SK-N-SH treated with all-trans-retinoic acid at 6 μM for 48 hours (cell line): Measurements from ENCODE around the gene DDX31.
"Not testable (repeated sequence)": the region's sequence is repeated elsewhere in the genome, so short reads cannot be mapped to it uniquely, and the experiment has no call there.

Experiments
- ARNTL ChIP-seq: fragments of 450-650 bp; formaldehyde crosslinking; IDR thresholded peaks from 2 replicates; pipeline ENCODE4 v1.5.0; 2020; ENCODE audit warnings: low read depth, mild to moderate bottlenecking, moderate library complexity, borderline replicate concordance
- CREB5 ChIP-seq: fragments of 250-450 bp; sonication (Bioruptor Pico); IDR thresholded peaks from 2 replicates; pipeline ENCODE4 v1.5.1; 2020; ENCODE audit warnings: low read depth, mild to moderate bottlenecking, moderate library complexity
- OSR1 ChIP-seq: fragments of 250-450 bp; sonication (Bioruptor Pico); IDR thresholded peaks from 2 replicates; pipeline ENCODE4 v1.8.0; 2022; ENCODE audit warnings: moderate library complexity, mild to moderate bottlenecking, inconsistent platforms
- POU6F1 ChIP-seq: fragments of 250-450 bp; sonication (Bioruptor Pico); IDR thresholded peaks from 2 replicates; pipeline ENCODE4 v1.8.0; 2021; ENCODE audit warnings: low read depth, mild to moderate bottlenecking, moderate library complexity, borderline replicate concordance
- TSHZ2 ChIP-seq: fragments of 250-450 bp; sonication (Bioruptor Pico); IDR thresholded peaks from 2 replicates; pipeline ENCODE4 v1.5.0; 2020; ENCODE audit warnings: mild to moderate bottlenecking, moderate library complexity
- ZC3H10 ChIP-seq: fragments of 250-450 bp; sonication (Bioruptor Pico); IDR thresholded peaks from 2 replicates; pipeline ENCODE4 v1.5.1; 2021; ENCODE audit warnings: mild to moderate bottlenecking, moderate library complexity
- ZNF70 ChIP-seq: fragments of 450-650 bp; formaldehyde crosslinking; IDR thresholded peaks from 2 replicates; pipeline ENCODE4 v1.5.0; 2020; ENCODE audit warnings: mild to moderate bottlenecking, moderate library complexity
- ZNF8 ChIP-seq: fragments of 450-650 bp; formaldehyde crosslinking; IDR thresholded peaks from 2 replicates; pipeline ENCODE4 v1.5.0; 2020; ENCODE audit warnings: mild to moderate bottlenecking, moderate library complexity

- not testable (repeated sequence) for TF ChIP-seq ZNF70 (CRISPR knock-in tag); POU6F1 (CRISPR knock-in tag); ZC3H10 (CRISPR knock-in tag); CREB5 (CRISPR knock-in tag); ZNF8 (CRISPR knock-in tag); ARNTL; OSR1; TSHZ2 (CRISPR knock-in tag)
These were observed 101.0 kb downstream of the DDX31 start for GRCh38 chr9:132568787-132569186.
